HL-60 (cell line): ENCODE measurements around the gene FRMD3.

Source experiments
- SPI1 ChIP-seq: IDR thresholded peaks from 2 replicates; pipeline ENCODE4 v1.6.1; 2012; ENCODE audit warnings: low read depth, mild to moderate bottlenecking, borderline replicate concordance
- TF ChIP-seq, protein P1 (sequence below): IDR thresholded peaks from one replicate; pipeline ENCODE4 v1.5.1; 2011; ENCODE audit warnings: low read length, control low read depth, inconsistent platforms; ENCODE audit not compliant: insufficient read depth

GRCh38 chr9:83336706-83337105 lies 201.5 kb downstream of the FRMD3 start:
- TF ChIP-seq, protein P1, sequence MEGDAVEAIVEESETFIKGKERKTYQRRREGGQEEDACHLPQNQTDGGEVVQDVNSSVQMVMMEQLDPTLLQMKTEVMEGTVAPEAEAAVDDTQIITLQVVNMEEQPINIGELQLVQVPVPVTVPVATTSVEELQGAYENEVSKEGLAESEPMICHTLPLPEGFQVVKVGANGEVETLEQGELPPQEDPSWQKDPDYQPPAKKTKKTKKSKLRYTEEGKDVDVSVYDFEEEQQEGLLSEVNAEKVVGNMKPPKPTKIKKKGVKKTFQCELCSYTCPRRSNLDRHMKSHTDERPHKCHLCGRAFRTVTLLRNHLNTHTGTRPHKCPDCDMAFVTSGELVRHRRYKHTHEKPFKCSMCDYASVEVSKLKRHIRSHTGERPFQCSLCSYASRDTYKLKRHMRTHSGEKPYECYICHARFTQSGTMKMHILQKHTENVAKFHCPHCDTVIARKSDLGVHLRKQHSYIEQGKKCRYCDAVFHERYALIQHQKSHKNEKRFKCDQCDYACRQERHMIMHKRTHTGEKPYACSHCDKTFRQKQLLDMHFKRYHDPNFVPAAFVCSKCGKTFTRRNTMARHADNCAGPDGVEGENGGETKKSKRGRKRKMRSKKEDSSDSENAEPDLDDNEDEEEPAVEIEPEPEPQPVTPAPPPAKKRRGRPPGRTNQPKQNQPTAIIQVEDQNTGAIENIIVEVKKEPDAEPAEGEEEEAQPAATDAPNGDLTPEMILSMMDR, result no peak
- TF ChIP-seq SPI1, result no peak
